Neural crest cell (in vitro differentiated cells): ENCODE results near the gene PRDM10. TPM values are rescaled to one million over a fixed set of nuclear protein-coding genes. Genes with fewer than 3 reads are reported as not detected.
A peak's percentile ranks its signal among the peaks of the same experiment; 100 is the strongest.
"Not testable (repeated sequence)": the region's sequence is repeated elsewhere in the genome, so short reads cannot be mapped to it uniquely, and the experiment has no call there.

Experiments used
- DNase-seq: peaks from one replicate; pipeline ENCODE4 v3.0.0; 2021; ENCODE audit warnings: low read depth, mixed read lengths, low spot score
- H3K27ac Mint-ChIP-seq: one replicate; pipeline ENCODE4 v1.8.0; 2021; ENCODE audit warnings: mild to moderate bottlenecking, mixed read lengths; ENCODE audit not compliant: unreplicated experiment
- H3K27me3 Mint-ChIP-seq: 2 replicates; pipeline ENCODE4 v1.8.0; 2021; ENCODE audit warnings: low read depth, mild to moderate bottlenecking, mixed read lengths
- H3K36me3 Mint-ChIP-seq: 2 replicates; pipeline ENCODE4 v1.8.0; 2021; ENCODE audit warnings: low read depth, mild to moderate bottlenecking, mixed read lengths
- H3K4me1 Mint-ChIP-seq: 2 replicates; pipeline ENCODE4 v1.8.0; 2021; ENCODE audit warnings: mixed read lengths
- H3K4me3 Mint-ChIP-seq: one replicate; pipeline ENCODE4 v1.8.0; 2021; ENCODE audit warnings: mild to moderate bottlenecking, mixed read lengths
- H3K9me3 Mint-ChIP-seq: 2 replicates; pipeline ENCODE4 v1.8.0; 2021; ENCODE audit warnings: mixed read lengths
- total RNA-seq: library from RNA; stranded (reverse); gene quantifications from 2 replicates; pipeline ENCODE4 v1.2.1, GENCODE V29; 2021
- TF ChIP-seq, protein P1 (sequence below): fragments of 200-600 bp; sonication (generic); conservative IDR thresholded peaks from 2 replicates; pipeline ENCODE4 v1.5.0; 2021; ENCODE audit warnings: antibody characterized with exemption, mild to moderate bottlenecking

Gene PRDM10
- total RNA-seq, 1 donor from 2014 or later: 18.5 TPM

DNA sequence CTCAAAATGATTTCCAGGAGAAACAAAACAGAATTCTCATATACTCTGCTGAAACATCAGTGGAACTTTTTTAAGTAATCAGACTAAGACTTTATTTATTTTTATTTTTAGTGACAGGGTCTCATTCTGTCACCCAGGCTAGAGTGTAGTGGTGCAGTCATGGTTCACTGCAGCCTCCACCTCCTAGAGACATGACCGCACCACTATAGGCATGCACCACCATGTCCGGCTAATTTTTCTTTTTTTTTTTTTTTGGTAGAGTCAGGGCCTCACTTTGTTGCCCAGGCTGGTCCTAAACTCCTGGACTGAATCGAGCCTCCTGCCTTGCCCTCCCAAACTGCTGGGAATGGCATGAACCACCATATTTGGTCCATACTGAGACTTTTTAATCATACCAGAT is 42.9 kb downstream of the PRDM10 start:
- H3K4me3 Mint-ChIP-seq: no peak overlapping the region
- TF ChIP-seq, protein P1, sequence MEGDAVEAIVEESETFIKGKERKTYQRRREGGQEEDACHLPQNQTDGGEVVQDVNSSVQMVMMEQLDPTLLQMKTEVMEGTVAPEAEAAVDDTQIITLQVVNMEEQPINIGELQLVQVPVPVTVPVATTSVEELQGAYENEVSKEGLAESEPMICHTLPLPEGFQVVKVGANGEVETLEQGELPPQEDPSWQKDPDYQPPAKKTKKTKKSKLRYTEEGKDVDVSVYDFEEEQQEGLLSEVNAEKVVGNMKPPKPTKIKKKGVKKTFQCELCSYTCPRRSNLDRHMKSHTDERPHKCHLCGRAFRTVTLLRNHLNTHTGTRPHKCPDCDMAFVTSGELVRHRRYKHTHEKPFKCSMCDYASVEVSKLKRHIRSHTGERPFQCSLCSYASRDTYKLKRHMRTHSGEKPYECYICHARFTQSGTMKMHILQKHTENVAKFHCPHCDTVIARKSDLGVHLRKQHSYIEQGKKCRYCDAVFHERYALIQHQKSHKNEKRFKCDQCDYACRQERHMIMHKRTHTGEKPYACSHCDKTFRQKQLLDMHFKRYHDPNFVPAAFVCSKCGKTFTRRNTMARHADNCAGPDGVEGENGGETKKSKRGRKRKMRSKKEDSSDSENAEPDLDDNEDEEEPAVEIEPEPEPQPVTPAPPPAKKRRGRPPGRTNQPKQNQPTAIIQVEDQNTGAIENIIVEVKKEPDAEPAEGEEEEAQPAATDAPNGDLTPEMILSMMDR: no peak

DNA sequence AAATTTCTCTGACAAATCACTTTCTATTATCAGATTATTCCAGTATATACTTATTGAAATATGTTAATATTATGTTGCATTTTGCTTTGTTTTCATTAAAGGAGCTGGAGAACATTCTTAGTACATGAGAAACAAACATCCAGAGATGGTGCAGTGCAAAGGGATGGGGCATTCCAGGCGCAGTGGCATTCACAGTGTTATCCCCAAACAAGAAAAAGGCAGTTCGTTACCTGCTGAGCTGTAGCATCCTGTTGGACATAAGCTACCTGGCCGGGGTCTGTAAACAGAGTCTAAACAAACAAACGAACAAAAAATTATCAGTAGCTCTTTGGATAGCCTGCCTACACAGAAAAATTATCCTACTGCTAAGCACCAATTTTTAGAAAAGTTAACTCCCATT is 47.4 kb downstream of the PRDM10 start:
- Mint-ChIP-seq H3K4me3 (no peak overlapping the region), H3K4me1 (peaks cover 20% of the 10 kb centered on the region), H3K36me3 (peaks cover 6% of the 10 kb centered on the region), H3K27ac (no peak overlapping the region), H3K9me3 (no peaks in the 10 kb centered on the region), H3K27me3 (no peaks in the 10 kb centered on the region)
- DNase-seq: no peak
- TF ChIP-seq, protein P1: no peak

More for the DNA sequence above, 42.9 kb downstream of the PRDM10 start:
- Mint-ChIP-seq H3K27ac (no peak overlapping the region), H3K27me3 (no peaks in the 10 kb centered on the region), H3K4me1 (no peaks in the 10 kb centered on the region), H3K36me3 (peaks cover 6% of the 10 kb centered on the region), H3K9me3 (no peaks in the 10 kb centered on the region)
- DNase-seq: no peak

DNA sequence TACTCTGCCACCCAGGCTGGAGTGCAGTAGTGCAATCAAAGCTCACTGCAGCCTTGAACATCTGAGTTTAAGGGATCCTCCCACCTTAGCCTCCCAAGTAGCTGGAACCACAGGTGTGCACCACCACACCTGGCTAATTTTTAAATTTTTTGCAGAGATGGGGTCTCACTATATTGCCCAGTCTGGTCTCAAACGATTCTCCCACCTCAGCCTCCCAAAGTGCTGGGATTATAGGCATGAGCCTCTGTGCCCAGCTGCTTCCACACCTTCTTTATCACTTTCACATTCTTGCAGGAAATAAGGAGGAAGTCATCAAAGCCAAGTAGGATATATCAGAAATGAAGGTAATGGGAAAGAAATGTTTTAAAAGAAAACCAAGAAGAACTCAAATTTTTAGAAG is 47.9 kb downstream of the PRDM10 start:
- not testable (repeated sequence) for H3K27ac Mint-ChIP-seq, H3K4me3 Mint-ChIP-seq, H3K9me3 Mint-ChIP-seq, DNase-seq, H3K36me3 Mint-ChIP-seq, H3K27me3 Mint-ChIP-seq
- H3K4me1 Mint-ChIP-seq: peaks cover 22% of the 10 kb centered on the region

DNA sequence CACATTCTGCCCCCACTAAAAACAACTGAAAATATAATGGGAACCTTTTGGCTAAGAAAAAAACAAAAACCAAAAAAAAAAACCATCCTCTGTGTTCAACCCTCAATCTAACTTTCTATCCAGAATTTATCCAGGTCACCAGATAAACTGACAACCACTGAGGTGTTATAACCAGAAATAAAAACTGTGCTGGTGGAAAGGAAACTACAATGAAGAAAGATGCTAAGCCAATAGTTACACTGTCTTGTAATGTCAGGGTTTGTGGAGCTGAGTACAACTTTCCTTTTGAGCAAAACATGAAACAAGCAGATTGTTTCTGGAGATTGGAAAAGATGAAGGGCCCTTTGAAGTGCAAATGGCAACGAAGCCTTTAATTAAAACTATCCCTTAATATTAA is 50.8 kb downstream of the PRDM10 start:
- TF ChIP-seq, protein P1: no peak
- no peak for DNase-seq
- Mint-ChIP-seq H3K4me1 (peaks cover 22% of the 10 kb centered on the region), H3K4me3 (no peak overlapping the region), H3K36me3 (no peaks in the 10 kb centered on the region), H3K27me3 (no peaks in the 10 kb centered on the region), H3K27ac (peak overlapping the region; percentile 28), H3K9me3 (no peaks in the 10 kb centered on the region)

DNA sequence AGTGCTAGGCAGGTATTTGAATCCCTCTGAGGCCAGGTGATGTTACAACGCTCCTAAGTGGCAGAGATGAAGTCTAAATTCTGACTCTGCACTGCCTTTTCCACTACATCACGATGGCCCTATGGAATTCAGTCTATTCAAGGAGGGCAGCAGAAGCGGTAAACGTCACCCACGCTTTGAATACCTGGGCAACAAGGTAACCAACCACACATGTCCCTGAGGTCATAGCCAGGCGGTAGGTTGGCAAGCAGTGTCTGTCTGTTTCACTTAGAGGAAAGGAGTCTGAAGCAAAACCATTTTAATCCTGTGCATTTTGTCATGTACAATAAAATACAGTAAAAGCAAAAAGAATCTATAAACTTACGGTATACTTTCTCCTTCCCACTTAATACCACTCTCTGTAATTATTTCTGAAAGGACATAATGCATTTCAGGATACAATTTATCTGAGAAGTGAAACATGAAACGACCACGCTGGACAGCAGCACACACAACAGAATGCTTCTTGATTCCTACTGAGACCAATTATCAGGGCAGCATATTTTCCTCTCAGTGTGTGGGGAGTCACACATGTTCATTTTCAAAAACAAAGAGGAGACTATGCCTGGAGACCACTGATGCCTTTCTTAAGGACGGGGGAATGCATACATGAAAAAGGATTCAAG is 51.3 kb downstream of the PRDM10 start:
- Mint-ChIP-seq H3K27ac (peak overlapping the region; percentile 28), H3K4me1 (peaks cover 22% of the 10 kb centered on the region), H3K9me3 (no peaks in the 10 kb centered on the region), H3K36me3 (no peaks in the 10 kb centered on the region), H3K4me3 (no peak overlapping the region), H3K27me3 (no peaks in the 10 kb centered on the region)
- TF ChIP-seq, protein P1: no peak
- DNase-seq: no peak
